Retina (tissue), 1 donor: ENCODE results near the gene CDK14.
"Not testable (repeated sequence)": the region's sequence is repeated elsewhere in the genome, so short reads cannot be mapped to it uniquely, and the experiment has no call there.

Source experiments
- DNase-seq: peaks from one replicate; pipeline ENCODE4 v3.0.0-alpha.2; 2016

The CDK14 gene

GRCh38 chr7:90763108-90763507 is 167.0 kb downstream of the CDK14 start:
- DNase-seq, result no peak

- no peak for DNase-seq
Observed at GRCh38 chr7:90764848-90765570, 168.9 kb downstream of the CDK14 start.

- no peak for DNase-seq
Observed at GRCh38 chr7:90766814-90767564, 170.9 kb downstream of the CDK14 start.

- DNase-seq, result no peak
Observed at GRCh38 chr7:90768301-90768700, 172.2 kb downstream of the CDK14 start.

GRCh38 chr7:90769036-90769435 is 172.9 kb downstream of the CDK14 start:
- DNase-seq, result no peak

- not testable (repeated sequence) for DNase-seq
Observed at GRCh38 chr7:90769566-90769965, 173.4 kb downstream of the CDK14 start.

- DNase-seq, result no peak
Observed at GRCh38 chr7:90771281-90771680, 175.2 kb downstream of the CDK14 start.

GRCh38 chr7:90772410-90772809 is 176.3 kb downstream of the CDK14 start:
- DNase-seq, result no peak

- DNase-seq, result no peak
Observed at GRCh38 chr7:90773269-90773668, 177.1 kb downstream of the CDK14 start.

GRCh38 chr7:90774706-90775105 is 178.6 kb downstream of the CDK14 start:
- no peak for DNase-seq

- DNase-seq, result no peak
Observed at GRCh38 chr7:90775383-90775965, 179.4 kb downstream of the CDK14 start.

- no peak for DNase-seq
Observed at GRCh38 chr7:90777041-90777440, 180.9 kb downstream of the CDK14 start.

GRCh38 chr7:90777465-90777864 is 181.3 kb downstream of the CDK14 start:
- no peak for DNase-seq

- no peak for DNase-seq
Observed at GRCh38 chr7:90777886-90778285, 181.8 kb downstream of the CDK14 start.

GRCh38 chr7:90788052-90788451 is 191.9 kb downstream of the CDK14 start:
- peak; percentile 8 for DNase-seq

- DNase-seq, result no peak
Observed at GRCh38 chr7:90789736-90790306, 193.7 kb downstream of the CDK14 start.

GRCh38 chr7:90791596-90791995 is 195.5 kb downstream of the CDK14 start:
- no peak for DNase-seq

- no peak for DNase-seq
Observed at GRCh38 chr7:90792301-90792700, 196.2 kb downstream of the CDK14 start.

GRCh38 chr7:90794234-90794633 is 198.1 kb downstream of the CDK14 start:
- not testable (repeated sequence) for DNase-seq

GRCh38 chr7:90797596-90797995 is 201.5 kb downstream of the CDK14 start:
- no peak for DNase-seq

- no peak for DNase-seq
Observed at GRCh38 chr7:90804370-90804769, 208.2 kb downstream of the CDK14 start.

- not testable (repeated sequence) for DNase-seq
Observed at GRCh38 chr7:90815552-90815951, 219.4 kb downstream of the CDK14 start.

- no peak for DNase-seq
Observed at GRCh38 chr7:90816511-90817142, 220.5 kb downstream of the CDK14 start.
